T-helper 17 cell (primary cell): ENCODE results near the gene LRRC27. TPM values are rescaled to one million over a fixed set of nuclear protein-coding genes. Genes with fewer than 3 reads are reported as not detected.

Source experiments
- ATAC-seq: fragments of 150-1000 bp; cut with Tn5 transposase; 2 replicates; pipeline ENCODE4 v1.10.0; 2021; ENCODE audit warnings: mild to moderate bottlenecking, moderate library complexity
- DNase-seq, 3 donors: peaks; one replicate each; pipeline versions ENCODE4 v3.0.0 to v3.0.0-alpha.2; 2020 to 2021
- H3K9me3 ChIP-seq: one replicate; pipeline ENCODE4 v1.7.0; 2013; ENCODE audit warnings: low read length, mild to moderate bottlenecking; ENCODE audit not compliant: control insufficient read depth, poor library complexity, severe bottlenecking
- H3K27ac Mint-ChIP-seq: one replicate; pipeline ENCODE4 v1.8.0; 2022; ENCODE audit warnings: mild to moderate bottlenecking, moderate library complexity, mixed read lengths
- H3K27me3 Mint-ChIP-seq: one replicate; pipeline ENCODE4 v1.8.0; 2022; ENCODE audit warnings: mixed read lengths
- H3K36me3 Mint-ChIP-seq: one replicate; pipeline ENCODE4 v1.8.0; 2022; ENCODE audit warnings: low read depth, mixed read lengths
- H3K4me1 Mint-ChIP-seq: one replicate; pipeline ENCODE4 v1.8.0; 2022; ENCODE audit warnings: mild to moderate bottlenecking, mixed read lengths
- H3K4me3 Mint-ChIP-seq: one replicate; pipeline ENCODE4 v1.8.0; 2022; ENCODE audit warnings: mild to moderate bottlenecking, moderate library complexity, mixed read lengths
- total RNA-seq, 4 donors: library from RNA in 2 of 4; stranded (reverse) in 2 of 4; gene quantifications; one replicate each; pipeline ENCODE4 v1.2.3 and lab custom pipeline; 2022 to 2026

The LRRC27 gene
- total RNA-seq, 2 donors from 2014 or later: 3.5 to 7.6 TPM

- Mint-ChIP-seq H3K4me1 (peaks cover 7% of the 10 kb centered on the region), H3K27ac (no peak overlapping the region), H3K36me3 (no peaks in the 10 kb centered on the region), H3K4me3 (no peak overlapping the region), H3K27me3 (no peaks in the 10 kb centered on the region)
- DNase-seq (no peak), ATAC-seq (no peak)
- no peaks in the 10 kb centered on the region for H3K9me3 ChIP-seq
These were observed 72.3 kb downstream of the LRRC27 start for GRCh38 chr10:132404169-132404880.

DNA sequence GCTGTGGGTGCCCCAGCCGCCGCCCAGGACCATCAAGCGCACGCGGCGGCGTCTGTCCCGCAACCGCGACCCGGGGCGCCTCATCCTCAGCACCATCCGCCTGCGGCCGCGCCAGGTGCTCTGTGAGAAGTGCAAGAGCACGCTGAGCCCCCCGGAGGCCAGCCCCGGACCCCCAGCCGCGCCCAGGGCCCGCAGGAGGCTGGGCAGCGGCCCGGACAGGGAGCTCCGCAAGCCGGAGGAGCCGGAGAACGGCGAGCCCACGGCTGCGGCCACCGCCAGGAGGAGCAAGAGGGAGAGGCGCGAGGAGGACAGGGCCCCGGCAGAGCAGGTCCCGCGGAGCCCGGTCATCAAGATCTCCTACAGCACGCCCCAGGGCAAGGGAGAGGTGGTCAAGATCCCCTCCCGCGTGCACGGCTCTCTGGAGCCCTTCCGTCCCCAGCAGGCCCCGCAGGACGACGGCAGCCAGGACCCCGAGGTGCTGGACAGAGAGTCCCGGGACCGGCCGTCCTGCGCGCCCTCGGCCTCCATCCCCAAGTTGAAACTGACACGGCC lies 73.0 kb downstream of the LRRC27 start:
- peaks cover 7% of the 10 kb centered on the region for H3K4me1 Mint-ChIP-seq
- no peaks in the 10 kb centered on the region for H3K36me3 Mint-ChIP-seq
- H3K9me3 ChIP-seq: no peaks in the 10 kb centered on the region
- no peaks in the 10 kb centered on the region for H3K27me3 Mint-ChIP-seq
- no peak overlapping the region for H3K27ac Mint-ChIP-seq
- DNase-seq: no peak
- no peak overlapping the region for H3K4me3 Mint-ChIP-seq
- no peak for ATAC-seq

DNA sequence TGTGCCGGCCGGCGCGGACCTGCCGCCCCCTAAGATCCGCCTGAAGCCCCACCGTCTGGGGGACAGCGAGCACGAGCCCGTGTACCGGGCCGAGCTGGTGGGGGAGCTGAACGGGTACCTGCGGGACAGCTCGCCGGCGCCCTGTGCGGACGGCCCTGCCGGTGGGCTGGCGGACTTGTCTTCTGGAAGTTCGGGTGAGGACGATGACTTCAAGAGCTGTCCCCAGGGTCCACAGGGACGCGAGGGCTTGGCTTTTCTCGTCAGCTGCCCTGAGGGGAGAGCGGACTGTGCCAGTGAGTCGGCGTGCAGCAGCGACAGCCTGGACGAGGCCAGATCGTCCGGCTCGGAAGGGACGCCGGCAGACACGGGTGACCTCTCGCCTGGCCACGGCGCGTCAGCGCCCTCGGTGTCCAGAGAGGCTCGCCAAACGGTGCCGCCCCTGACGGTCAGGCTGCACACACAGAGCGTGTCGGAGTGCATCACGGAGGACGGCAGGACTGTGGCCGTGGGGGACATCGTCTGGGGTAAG lies 73.5 kb downstream of the LRRC27 start:
- no peak for DNase-seq
- no peaks in the 10 kb centered on the region for H3K27me3 Mint-ChIP-seq
- H3K27ac Mint-ChIP-seq: no peak overlapping the region
- no peak for ATAC-seq
- H3K4me1 Mint-ChIP-seq: peaks cover 11% of the 10 kb centered on the region
- no peaks in the 10 kb centered on the region for H3K9me3 ChIP-seq
- H3K4me3 Mint-ChIP-seq: no peak overlapping the region
- H3K36me3 Mint-ChIP-seq: no peaks in the 10 kb centered on the region

- Mint-ChIP-seq H3K27me3 (no peaks in the 10 kb centered on the region), H3K27ac (peak overlapping the region; percentile 8), H3K4me3 (no peak overlapping the region), H3K4me1 (peaks cover 11% of the 10 kb centered on the region), H3K36me3 (no peaks in the 10 kb centered on the region)
- no peak for ATAC-seq
- no peak for DNase-seq
- no peaks in the 10 kb centered on the region for H3K9me3 ChIP-seq
These were observed 74.2 kb downstream of the LRRC27 start for GRCh38 chr10:132406181-132406580.

DNA sequence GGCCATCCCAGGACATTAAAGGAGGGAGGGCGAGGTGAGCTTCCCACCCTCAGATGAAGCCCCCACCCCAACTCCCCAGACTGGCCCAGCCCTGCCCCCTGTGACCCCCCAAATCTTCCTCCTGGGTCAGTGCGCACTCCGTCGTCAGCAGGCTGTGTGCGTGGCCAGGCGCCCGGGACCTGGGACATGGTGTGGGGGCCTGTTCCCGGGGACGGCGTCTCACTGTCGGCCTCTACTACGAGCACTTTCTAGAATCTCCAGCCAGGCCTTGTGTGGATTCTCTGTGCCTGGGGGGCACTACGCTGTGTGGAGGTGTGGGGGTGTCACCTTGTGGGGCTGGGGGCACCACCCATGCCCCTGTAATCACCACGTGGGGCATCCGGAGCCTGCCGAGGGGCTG lies 74.8 kb downstream of the LRRC27 start:
- no peaks in the 10 kb centered on the region for H3K9me3 ChIP-seq
- ATAC-seq (no peak), DNase-seq (no peak)
- Mint-ChIP-seq H3K27ac (no peak overlapping the region), H3K27me3 (no peaks in the 10 kb centered on the region), H3K4me1 (peaks cover 11% of the 10 kb centered on the region), H3K4me3 (no peak overlapping the region), H3K36me3 (no peaks in the 10 kb centered on the region)

DNA sequence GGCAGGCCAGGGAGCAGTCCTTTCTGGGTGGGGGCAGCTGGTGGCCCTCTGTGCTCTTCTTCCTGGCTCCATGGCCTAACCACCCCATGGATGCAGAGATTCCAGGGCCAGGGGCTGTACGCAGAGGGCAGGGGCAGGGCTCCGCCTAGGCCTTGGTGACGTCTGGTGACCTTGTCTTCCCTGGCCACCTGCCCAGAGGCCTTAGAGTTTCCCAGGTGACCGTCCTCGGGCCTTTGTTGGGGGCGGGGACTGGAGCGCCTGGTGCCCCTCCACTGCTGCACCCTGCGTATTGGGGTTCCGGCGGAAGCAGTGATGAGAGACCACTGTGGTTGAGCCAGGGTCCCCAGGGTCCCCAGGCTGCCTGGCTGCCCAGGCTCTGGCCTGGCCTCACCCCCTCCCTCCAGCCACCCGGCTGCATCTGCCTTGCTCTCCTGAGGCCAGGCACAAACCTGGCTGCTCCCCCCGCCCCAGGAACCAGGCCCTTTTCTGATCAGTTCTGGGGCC lies 75.3 kb downstream of the LRRC27 start:
- peak overlapping the region; percentile 39 for H3K4me3 Mint-ChIP-seq
- H3K4me1 Mint-ChIP-seq: peaks cover 11% of the 10 kb centered on the region
- no peak for ATAC-seq
- no peak overlapping the region for H3K27ac Mint-ChIP-seq
- no peaks in the 10 kb centered on the region for H3K27me3 Mint-ChIP-seq
- no peaks in the 10 kb centered on the region for H3K9me3 ChIP-seq
- no peaks in the 10 kb centered on the region for H3K36me3 Mint-ChIP-seq
- DNase-seq: no peak

DNA sequence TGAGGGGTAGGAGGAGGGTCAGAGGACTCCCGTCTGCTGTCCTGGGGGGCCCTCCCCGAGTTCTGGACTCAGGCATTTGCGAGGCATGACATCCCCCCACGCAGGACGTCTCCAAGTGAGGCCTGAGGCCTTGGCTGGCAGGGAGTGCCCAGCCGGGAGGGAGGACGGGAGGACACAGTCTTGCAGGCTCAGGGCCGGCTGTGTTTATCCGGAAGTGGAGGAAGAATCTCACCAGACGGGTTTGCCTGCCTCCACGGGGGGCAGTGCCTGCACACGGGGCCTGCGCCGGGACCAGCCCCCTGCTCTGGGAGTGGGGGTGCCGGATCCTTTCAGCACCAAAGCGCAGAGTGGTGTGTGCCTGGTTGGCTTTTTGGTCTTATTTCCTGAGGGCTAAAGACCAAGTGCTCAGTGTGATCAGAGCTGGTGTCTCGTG lies 75.9 kb downstream of the LRRC27 start:
- no peaks in the 10 kb centered on the region for H3K9me3 ChIP-seq
- peaks cover 11% of the 10 kb centered on the region for H3K4me1 Mint-ChIP-seq
- ATAC-seq: peak; percentile 25
- no peaks in the 10 kb centered on the region for H3K36me3 Mint-ChIP-seq
- H3K27me3 Mint-ChIP-seq: no peaks in the 10 kb centered on the region
- H3K4me3 Mint-ChIP-seq: peak overlapping the region; percentile 39
- no peak overlapping the region for H3K27ac Mint-ChIP-seq
- DNase-seq: no peak

DNA sequence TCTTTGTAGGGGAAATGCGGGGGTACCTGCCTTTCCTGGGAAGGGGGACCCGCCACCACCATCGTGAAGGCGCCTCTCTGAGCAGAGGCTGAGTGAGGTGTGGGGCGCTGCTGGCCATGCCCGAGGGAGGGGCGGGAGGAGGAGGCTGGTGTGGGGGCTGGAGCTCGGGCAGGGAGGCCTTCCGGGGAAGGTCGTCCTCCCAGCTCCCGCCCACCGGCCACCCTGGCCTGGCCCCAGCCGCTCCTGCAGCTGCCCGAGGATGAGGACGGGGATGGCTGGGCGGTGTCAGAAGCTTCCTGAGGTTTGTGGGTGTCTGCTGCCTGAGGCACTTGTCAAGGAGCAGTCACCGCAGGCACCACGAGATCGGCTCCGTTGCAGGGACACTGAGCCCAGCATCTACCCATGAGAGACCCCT lies 76.4 kb downstream of the LRRC27 start:
- Mint-ChIP-seq H3K27ac (no peak overlapping the region), H3K36me3 (no peaks in the 10 kb centered on the region)
- DNase-seq: no peak

DNA sequence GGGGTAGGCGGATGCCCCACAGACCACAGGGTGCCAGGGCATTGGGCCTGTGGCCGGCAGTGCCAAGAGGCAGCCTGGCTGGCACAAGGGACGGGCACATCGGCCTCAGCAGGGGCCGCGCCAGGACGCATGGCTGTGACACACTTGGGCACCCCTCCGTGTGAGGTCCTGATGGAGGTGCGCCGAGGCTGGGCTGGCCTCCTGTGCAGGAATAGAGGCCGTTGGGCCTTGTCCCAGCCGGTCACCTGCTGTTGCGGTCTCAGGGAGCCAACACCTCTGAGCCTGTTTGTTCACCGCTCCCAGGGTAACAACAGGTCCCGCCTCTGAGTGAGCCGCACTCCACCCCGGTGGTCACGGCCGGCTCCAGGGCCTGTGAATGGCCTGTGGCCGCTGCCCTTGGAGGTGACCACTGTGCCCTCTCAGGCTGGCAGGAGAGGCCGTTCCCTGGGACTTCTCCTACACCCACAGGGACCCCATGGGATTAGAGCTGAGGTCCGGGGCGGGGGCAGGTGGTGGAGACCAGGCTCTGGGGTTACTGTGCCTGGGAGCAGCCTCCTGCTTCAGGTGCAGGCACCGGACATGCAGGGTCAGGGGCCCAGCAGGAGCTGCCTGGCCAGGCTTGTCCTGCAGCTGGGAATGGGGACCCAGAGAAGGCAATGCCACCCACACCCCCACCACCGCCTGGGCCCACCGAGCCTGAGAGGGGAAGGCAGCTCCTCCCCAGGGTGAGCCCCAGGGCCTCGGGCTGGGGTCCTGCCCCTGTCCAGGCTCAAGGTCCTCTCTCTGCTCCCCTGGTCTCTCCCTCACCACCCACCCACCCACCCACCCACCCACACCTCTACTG lies 77.1 kb downstream of the LRRC27 start:
- no peaks in the 10 kb centered on the region for H3K27me3 Mint-ChIP-seq
- no peaks in the 10 kb centered on the region for H3K9me3 ChIP-seq
- peaks cover 10% of the 10 kb centered on the region for H3K4me1 Mint-ChIP-seq
- no peak for ATAC-seq
- no peak for DNase-seq
- H3K4me3 Mint-ChIP-seq: no peak overlapping the region
- H3K36me3 Mint-ChIP-seq: no peaks in the 10 kb centered on the region
- H3K27ac Mint-ChIP-seq: peak overlapping the region; percentile 70

More for the DNA sequence above, 76.4 kb downstream of the LRRC27 start:
- peak overlapping the region; percentile 28 for H3K4me3 Mint-ChIP-seq
- no peaks in the 10 kb centered on the region for H3K27me3 Mint-ChIP-seq
- peaks cover 9% of the 10 kb centered on the region for H3K4me1 Mint-ChIP-seq
- no peaks in the 10 kb centered on the region for H3K9me3 ChIP-seq
- peak; percentile 24 for ATAC-seq

GRCh38 chr10:132409667-132410028 lies 77.7 kb downstream of the LRRC27 start:
- H3K27me3 Mint-ChIP-seq: no peaks in the 10 kb centered on the region
- no peaks in the 10 kb centered on the region for H3K36me3 Mint-ChIP-seq
- peaks cover 12% of the 10 kb centered on the region for H3K4me1 Mint-ChIP-seq
- H3K27ac Mint-ChIP-seq: peak overlapping the region; percentile 70
- no peaks in the 10 kb centered on the region for H3K9me3 ChIP-seq
- H3K4me3 Mint-ChIP-seq: no peak overlapping the region
- DNase-seq (no peak), ATAC-seq (no peak)

DNA sequence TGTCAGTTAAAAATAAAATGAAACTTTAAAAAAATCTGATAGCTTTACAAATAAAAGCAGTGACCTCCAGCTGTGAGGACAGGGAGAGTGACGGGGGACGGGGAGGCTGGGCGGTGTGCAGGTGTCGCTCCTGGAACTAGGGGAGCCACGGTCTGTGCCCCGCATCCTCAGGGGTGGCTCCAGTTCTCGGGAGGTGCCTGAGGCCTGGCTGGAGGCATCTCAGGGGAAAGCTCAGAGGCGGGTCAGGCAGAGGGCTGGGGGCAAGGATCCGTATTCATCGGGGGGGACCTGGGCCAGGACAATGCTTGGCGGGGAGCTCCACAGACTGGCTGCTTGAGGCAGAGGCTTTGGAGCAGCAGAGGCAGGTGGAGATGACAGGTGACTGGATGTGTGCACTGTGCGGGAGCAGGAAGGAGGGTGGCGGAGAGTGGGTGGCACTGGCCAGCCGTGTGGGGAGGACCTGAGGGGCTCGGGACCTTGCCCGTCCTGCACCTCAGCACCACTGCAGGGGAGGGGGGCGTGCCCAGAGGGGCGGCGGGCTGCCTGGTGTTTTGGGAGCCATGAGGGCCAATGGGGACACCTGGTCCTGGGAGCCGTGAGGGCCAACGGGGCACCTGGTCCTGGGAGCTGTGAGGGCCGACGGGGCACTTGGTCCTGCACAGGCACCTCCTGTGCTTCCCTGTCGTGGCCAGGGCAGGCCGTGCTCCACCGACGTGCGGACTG lies 78.2 kb downstream of the LRRC27 start:
- no peak overlapping the region for H3K4me3 Mint-ChIP-seq
- H3K9me3 ChIP-seq: no peaks in the 10 kb centered on the region
- H3K27ac Mint-ChIP-seq: peak overlapping the region; percentile 70
- peaks cover 15% of the 10 kb centered on the region for H3K4me1 Mint-ChIP-seq
- DNase-seq (no peak), ATAC-seq (no peak)
- no peaks in the 10 kb centered on the region for H3K27me3 Mint-ChIP-seq
- H3K36me3 Mint-ChIP-seq: peaks cover 3% of the 10 kb centered on the region

DNA sequence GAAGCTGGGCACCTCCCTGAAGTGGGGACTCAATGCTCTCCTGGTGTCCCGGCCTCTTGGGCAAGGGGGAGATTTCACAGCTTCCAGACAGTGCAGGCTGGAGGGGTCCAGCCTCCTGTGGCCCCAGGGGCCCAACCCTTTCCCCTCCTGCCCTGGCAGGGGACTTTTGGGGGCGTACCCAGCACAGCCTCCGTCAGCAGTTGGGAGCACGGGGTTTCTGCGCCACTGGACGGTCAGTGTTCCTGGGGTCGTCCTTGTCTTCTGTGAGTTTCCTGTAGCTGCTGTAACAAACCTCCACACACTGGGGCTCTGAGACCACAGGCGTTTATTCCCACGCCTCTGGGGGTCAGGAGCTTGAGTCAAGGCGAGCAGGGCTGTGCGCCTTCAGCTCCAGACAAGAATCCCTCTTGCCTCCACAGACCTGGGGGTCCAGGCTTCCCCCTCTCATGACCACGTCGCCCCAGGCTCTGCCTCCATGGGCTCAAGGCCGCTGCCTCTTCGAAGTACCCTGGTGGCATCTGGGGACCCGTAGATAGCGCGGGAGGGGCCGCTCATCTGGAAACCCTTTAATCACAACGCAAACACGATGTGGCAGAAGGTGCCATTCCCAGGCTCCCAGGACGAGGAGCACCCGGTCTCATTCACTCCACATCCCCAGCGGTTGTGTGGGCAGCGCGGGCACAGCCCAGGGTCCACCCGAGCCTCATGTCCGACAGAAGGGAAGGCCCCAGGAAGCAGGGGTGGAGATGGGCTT lies 79.0 kb downstream of the LRRC27 start:
- H3K36me3 Mint-ChIP-seq: peaks cover 7% of the 10 kb centered on the region
- H3K4me1 Mint-ChIP-seq: peaks cover 18% of the 10 kb centered on the region
- DNase-seq: no peak
- H3K9me3 ChIP-seq: no peaks in the 10 kb centered on the region
- H3K27me3 Mint-ChIP-seq: no peaks in the 10 kb centered on the region
- no peak overlapping the region for H3K27ac Mint-ChIP-seq
- no peak overlapping the region for H3K4me3 Mint-ChIP-seq
- ATAC-seq: no peak
